NCI-H146 (cell line): ENCODE measurements around the gene ATMIN.

Experiments used
- DNase-seq: peaks from one replicate; lab custom pipeline; 2025; lab: John Stamatoyannopoulos, UW

The ATMIN gene

GRCh38 chr16:81006211-81006812 is 29.3 kb upstream of the ATMIN start:
- peak; percentile 71 for DNase-seq

GRCh38 chr16:81006813-81007695 is 28.6 kb upstream of the ATMIN start, which contains the start of the genes CENPN and CMC2:
Gene CENPN, plus strand, starts transcription at chr16:81007214. Its CDS starts 4,726 bp downstream, at chr16:81011940.
Gene CMC2, minus strand, starts transcription at chr16:81006885. Its CDS starts 9,491 bp downstream, at chr16:80997394.
- peak; percentile 94 for DNase-seq

GRCh38 chr16:81008505-81008789 is 27.2 kb upstream of the ATMIN start:
- no peak for DNase-seq

GRCh38 chr16:81012974-81013373 is 22.7 kb upstream of the ATMIN start:
- no peak for DNase-seq

GRCh38 chr16:81014672-81015071 is 21.0 kb upstream of the ATMIN start:
- DNase-seq, result no peak

GRCh38 chr16:81018496-81018895 is 17.1 kb upstream of the ATMIN start:
- no peak for DNase-seq

- DNase-seq, result no peak
These were observed 9.2 kb upstream of the ATMIN start for GRCh38 chr16:81026429-81026828.

GRCh38 chr16:81029930-81030604 is 5.6 kb upstream of the ATMIN start:
- DNase-seq, result no peak

GRCh38 chr16:81035975-81036750 is 521 bp downstream of the ATMIN start:
- peak; percentile 34 for DNase-seq

- no peak for DNase-seq
These were observed 1.2 kb downstream of the ATMIN start for GRCh38 chr16:81036751-81037350.

- no peak for DNase-seq
These were observed 4.5 kb downstream of the ATMIN start for GRCh38 chr16:81040131-81040530.

GRCh38 chr16:81040842-81041241 is 5.2 kb downstream of the ATMIN start:
- no peak for DNase-seq

GRCh38 chr16:81041696-81042095 is 6.1 kb downstream of the ATMIN start:
- no peak for DNase-seq

GRCh38 chr16:81042821-81043220 is 7.2 kb downstream of the ATMIN start:
- DNase-seq, result no peak

- no peak for DNase-seq
These were observed 18.1 kb downstream of the ATMIN start for GRCh38 chr16:81053761-81054160.

GRCh38 chr16:81060576-81061306 is 25.1 kb downstream of the ATMIN start:
- no peak for DNase-seq

GRCh38 chr16:81061307-81061640 is 25.6 kb downstream of the ATMIN start:
- DNase-seq, result no peak

GRCh38 chr16:81061871-81062608 is 26.4 kb downstream of the ATMIN start:
- no peak for DNase-seq

GRCh38 chr16:81066681-81067080 is 31.0 kb downstream of the ATMIN start:
- DNase-seq, result no peak

GRCh38 chr16:81067166-81067565 is 31.5 kb downstream of the ATMIN start:
- no peak for DNase-seq
